Lung (tissue), 12 donors: ENCODE data around the gene SNX9. TPM values are rescaled to one million over a fixed set of nuclear protein-coding genes. Genes with fewer than 3 reads are reported as not detected.
A peak's percentile ranks its signal among the peaks of the same experiment; 100 is the strongest.

Experiments
- ATAC-seq: fragments of 200-7000 bp; cut with Tn5 transposase; one replicate; pipeline ENCODE4 v1.9.1; 2020; ENCODE audit warnings: moderate number of reproducible peaks; ENCODE audit not compliant: insufficient read depth, low FRiP score
- DNase-seq, 3 donors: peaks; one replicate each; pipeline ENCODE4 v3.0.0-alpha.2; 2013 to 2017
- H3K27ac ChIP-seq, 2 donors: one replicate each; pipeline ENCODE4 v1.5.1; 2013; ENCODE audit warnings: mild to moderate bottlenecking in 2 of 2, moderate library complexity in 2 of 2, control low read depth in 1 of 2, inconsistent platforms in 1 of 2, low read depth in 1 of 2, low read length in 1 of 2
- H3K27me3 ChIP-seq, 3 donors: one replicate each; pipeline ENCODE4 v1.5.1; 2013; ENCODE audit warnings: low read length in 2 of 3; ENCODE audit not compliant: control insufficient read depth in 3 of 3, insufficient read depth in 3 of 3
- H3K36me3 ChIP-seq, 4 donors: one replicate each; pipeline ENCODE4 v1.5.1; 2013; ENCODE audit warnings: low read length in 4 of 4, mild to moderate bottlenecking in 1 of 4, moderate library complexity in 1 of 4; ENCODE audit not compliant: control insufficient read depth in 4 of 4, insufficient read depth in 4 of 4
- H3K4me1 ChIP-seq, 5 donors: one replicate each; pipeline ENCODE4 v1.5.1; 2013; ENCODE audit warnings: low read length in 5 of 5, mild to moderate bottlenecking in 2 of 5, moderate library complexity in 1 of 5; ENCODE audit not compliant: control insufficient read depth in 5 of 5, insufficient read depth in 5 of 5
- H3K4me3 ChIP-seq: one replicate; pipeline ENCODE4 v1.5.1; 2013; ENCODE audit warnings: mild to moderate bottlenecking, control low read depth, moderate library complexity
- H3K9ac ChIP-seq, 2 donors: one replicate each; pipeline ENCODE4 v1.5.1; 2013; ENCODE audit warnings: low read length in 2 of 2, control low read depth in 1 of 2; ENCODE audit not compliant: insufficient read depth in 1 of 2
- H3K9me3 ChIP-seq, 4 donors: one replicate each; pipeline ENCODE4 v1.5.1; 2013; ENCODE audit warnings: low read length in 3 of 4, mild to moderate bottlenecking in 1 of 4, moderate library complexity in 1 of 4; ENCODE audit not compliant: control insufficient read depth in 4 of 4, insufficient read depth in 3 of 4
- WGBS, 2 donors: extraction: QIAGEN DNeasy Blood & Tissue Kit; methylation state at CpG; one replicate each; pipeline ENCODE4 v1.1.7; 2013; 5-methylcytosine and 5-hydroxymethylcytosine counted together
- polyA plus RNA-seq, 2 donors: library from polyadenylated mRNA; stranded (reverse); fragments of 200-250 nt; gene quantifications; one replicate each; pipeline ENCODE4 v1.2.1, GENCODE V29; 2013
- total RNA-seq, 2 donors: library from RNA; depleted of rRNA in 1 of 2; stranded (reverse); fragments of >200 nt in 1 of 2; gene quantifications; one replicate each; pipeline ENCODE4 v1.2.1, GENCODE V29; 2014 to 2021
- TF ChIP-seq, protein P1 (sequence below): IDR thresholded peaks from 2 replicates; pipeline ENCODE4 v1.5.1; 2012; ENCODE audit warnings: mild to moderate bottlenecking; ENCODE audit errors: control extremely low read depth, extremely low read depth
- donor health status: control.
- donor health status: control.
- donor health status: Bipolar disorder and iron deficiency.
- donor health status: healthy.
- donor health status: DM: yes; HTN: yes; CAD: no.

The SNX9 gene
- total and polyA plus RNA-seq, 4 donors, result 13.8 to 35.0 (median 23.8) TPM

- Histone ChIP-seq H3K27me3 (no peaks in the 10 kb centered on the region), H3K9ac (no peak overlapping the region), H3K4me3 (no peak overlapping the region), H3K36me3 (no peaks in the 10 kb centered on the region), H3K27ac (no peak overlapping the region), H3K9me3 (peaks cover 0 to 4% (median 0%) of the 10 kb centered on the region in 4 donors), H3K4me1 (no peaks in the 10 kb centered on the region)
- ATAC-seq (no peak), DNase-seq (no peak)
- TF ChIP-seq, protein P1, sequence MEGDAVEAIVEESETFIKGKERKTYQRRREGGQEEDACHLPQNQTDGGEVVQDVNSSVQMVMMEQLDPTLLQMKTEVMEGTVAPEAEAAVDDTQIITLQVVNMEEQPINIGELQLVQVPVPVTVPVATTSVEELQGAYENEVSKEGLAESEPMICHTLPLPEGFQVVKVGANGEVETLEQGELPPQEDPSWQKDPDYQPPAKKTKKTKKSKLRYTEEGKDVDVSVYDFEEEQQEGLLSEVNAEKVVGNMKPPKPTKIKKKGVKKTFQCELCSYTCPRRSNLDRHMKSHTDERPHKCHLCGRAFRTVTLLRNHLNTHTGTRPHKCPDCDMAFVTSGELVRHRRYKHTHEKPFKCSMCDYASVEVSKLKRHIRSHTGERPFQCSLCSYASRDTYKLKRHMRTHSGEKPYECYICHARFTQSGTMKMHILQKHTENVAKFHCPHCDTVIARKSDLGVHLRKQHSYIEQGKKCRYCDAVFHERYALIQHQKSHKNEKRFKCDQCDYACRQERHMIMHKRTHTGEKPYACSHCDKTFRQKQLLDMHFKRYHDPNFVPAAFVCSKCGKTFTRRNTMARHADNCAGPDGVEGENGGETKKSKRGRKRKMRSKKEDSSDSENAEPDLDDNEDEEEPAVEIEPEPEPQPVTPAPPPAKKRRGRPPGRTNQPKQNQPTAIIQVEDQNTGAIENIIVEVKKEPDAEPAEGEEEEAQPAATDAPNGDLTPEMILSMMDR, result no peak
- 85 to 95% methylated on average over 9 of the region's 9 CpGs for WGBS, 2 donors
Measured at GRCh38 chr6:157951828-157952227, 128.8 kb downstream of the SNX9 start.

GRCh38 chr6:157952861-157953351, 129.9 kb downstream of the SNX9 start:
- no peaks in the 10 kb centered on the region for H3K36me3 ChIP-seq
- TF ChIP-seq, protein P1, result no peak
- DNase-seq, result no peak
- H3K9me3 ChIP-seq, result peaks cover 0 to 4% (median under 1%) of the 10 kb centered on the region in 4 donors
- WGBS, 2 donors, result 76 to 85% methylated on average over 7 of the region's 7 CpGs
- no peak overlapping the region for H3K4me3 ChIP-seq
- H3K27me3 ChIP-seq, result no peaks in the 10 kb centered on the region
- no peak overlapping the region for H3K9ac ChIP-seq
- H3K27ac ChIP-seq, result no peak overlapping the region
- ATAC-seq, result no peak
- no peaks in the 10 kb centered on the region for H3K4me1 ChIP-seq

DNA sequence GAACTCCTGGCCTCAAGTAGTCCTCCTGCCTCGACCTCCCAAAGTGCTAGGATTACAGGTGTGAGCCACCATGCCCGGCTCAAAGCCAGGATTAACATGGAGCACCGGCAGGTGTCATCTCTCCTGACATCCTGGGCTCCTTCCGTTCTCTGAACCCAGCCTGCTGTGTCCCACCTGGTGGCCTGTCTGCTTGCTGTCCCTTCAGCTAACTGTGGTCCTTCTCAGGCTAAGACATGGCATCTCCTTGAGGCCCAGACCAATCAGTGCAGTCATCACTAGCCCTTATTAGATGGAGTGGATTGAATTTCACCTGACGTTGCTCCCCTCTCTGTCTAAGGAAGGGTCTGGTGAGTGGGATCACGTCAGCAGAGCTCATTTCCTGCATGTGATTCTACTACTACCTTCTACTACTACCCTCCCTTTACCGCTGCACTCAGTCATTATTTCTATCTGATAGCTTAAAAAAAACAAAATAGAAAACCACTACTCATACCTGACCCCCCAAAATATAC, 130.6 kb downstream of the SNX9 start:
- no peak overlapping the region for H3K9ac ChIP-seq
- no peak overlapping the region for H3K4me3 ChIP-seq
- H3K4me1 ChIP-seq, result no peaks in the 10 kb centered on the region
- no peaks in the 10 kb centered on the region for H3K36me3 ChIP-seq
- H3K27me3 ChIP-seq, result no peaks in the 10 kb centered on the region
- no peak for ATAC-seq
- TF ChIP-seq, protein P1, result no peak
- peaks cover 0 to 5% (median 2%) of the 10 kb centered on the region in 4 donors for H3K9me3 ChIP-seq
- no peak overlapping the region for H3K27ac ChIP-seq
- peak in 1 of 3 donors; percentile 28 for DNase-seq
- 71 to 73% methylated on average over 7 of the region's 7 CpGs for WGBS, 2 donors
